ENCODE measurements around the gene TTLL4.
A peak's percentile ranks its signal among the peaks of the same experiment; 100 is the strongest.
"Not testable (repeated sequence)": the region's sequence is repeated elsewhere in the genome, so short reads cannot be mapped to it uniquely, and the experiment has no call there.

TTLL4 gene

DNA sequence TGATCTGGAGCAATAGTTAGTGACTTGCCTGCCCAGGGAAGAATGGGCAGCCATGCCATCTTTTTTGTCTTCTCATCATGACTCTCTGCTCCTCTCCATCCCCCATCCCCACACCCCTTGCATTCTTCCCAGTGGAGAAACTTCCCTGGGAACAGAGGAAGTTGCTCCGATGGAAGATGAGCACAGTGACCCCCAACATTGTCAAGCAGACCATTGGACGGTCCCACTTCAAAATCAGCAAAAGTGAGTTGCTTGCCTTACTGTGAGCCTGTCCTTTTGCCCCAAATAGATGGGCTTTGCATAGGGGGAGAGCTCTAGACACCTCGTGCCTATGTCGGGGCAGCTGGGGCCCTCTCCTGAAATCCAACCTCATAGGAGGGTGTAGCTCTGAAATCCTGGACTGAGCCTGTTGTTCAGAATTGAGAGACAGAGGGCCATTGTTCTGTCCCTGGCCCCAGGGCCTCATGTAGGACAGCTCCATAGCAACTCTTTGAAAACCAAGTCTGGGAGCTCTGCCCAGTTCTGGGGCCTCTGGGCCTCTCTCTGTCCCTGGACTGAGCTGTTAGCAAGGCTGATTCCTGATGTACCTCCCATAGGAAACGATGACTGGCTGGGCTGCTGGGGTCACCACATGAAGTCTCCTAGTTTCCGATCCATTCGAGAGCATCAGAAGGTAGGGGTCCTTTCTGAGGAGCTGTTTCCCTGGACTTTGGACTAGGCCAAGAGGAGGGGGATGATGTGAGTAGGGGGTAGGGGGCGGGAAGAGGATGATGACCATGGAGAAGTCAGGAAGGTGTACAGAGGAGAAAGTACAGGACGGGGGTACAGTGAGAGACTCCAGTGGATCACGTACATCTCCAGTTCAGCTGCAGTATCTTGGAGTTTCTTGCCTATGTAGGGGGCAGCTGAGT is 35.2 kb downstream of the TTLL4 start:
- no peak for DNase-seq

DNA sequence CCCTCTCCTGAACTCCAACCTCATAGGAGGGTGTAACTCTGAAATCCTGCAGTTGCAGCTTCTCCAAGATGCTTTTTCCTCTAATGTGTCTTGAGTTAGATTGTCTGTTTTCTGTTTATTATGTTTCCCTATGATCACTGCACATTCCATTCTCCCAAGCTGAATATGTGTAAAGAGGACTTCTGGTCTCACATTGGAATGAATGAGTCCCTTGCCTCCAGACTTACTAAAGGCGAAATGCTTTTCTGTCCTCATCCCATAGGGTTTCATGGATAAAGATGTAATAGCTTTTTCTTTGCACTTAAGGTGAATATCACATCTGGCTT is 35.8 kb downstream of the TTLL4 start:
- DNase-seq, result no peak

DNA sequence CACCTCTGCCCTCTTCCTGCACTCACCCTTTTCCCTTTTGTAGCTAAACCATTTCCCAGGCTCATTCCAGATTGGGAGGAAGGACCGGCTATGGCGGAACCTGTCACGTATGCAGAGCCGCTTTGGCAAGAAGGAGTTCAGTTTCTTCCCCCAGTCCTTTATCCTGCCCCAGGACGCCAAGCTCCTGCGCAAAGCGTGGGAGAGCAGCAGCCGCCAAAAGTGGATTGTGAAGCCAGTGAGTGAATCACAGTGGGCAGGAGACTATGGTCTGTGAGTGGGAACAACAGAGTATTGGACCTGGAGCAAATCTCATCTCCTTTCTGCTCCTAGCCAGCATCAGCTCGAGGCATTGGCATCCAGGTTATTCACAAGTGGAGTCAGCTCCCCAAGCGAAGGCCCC is 36.3 kb downstream of the TTLL4 start:
- no peak for DNase-seq

DNA sequence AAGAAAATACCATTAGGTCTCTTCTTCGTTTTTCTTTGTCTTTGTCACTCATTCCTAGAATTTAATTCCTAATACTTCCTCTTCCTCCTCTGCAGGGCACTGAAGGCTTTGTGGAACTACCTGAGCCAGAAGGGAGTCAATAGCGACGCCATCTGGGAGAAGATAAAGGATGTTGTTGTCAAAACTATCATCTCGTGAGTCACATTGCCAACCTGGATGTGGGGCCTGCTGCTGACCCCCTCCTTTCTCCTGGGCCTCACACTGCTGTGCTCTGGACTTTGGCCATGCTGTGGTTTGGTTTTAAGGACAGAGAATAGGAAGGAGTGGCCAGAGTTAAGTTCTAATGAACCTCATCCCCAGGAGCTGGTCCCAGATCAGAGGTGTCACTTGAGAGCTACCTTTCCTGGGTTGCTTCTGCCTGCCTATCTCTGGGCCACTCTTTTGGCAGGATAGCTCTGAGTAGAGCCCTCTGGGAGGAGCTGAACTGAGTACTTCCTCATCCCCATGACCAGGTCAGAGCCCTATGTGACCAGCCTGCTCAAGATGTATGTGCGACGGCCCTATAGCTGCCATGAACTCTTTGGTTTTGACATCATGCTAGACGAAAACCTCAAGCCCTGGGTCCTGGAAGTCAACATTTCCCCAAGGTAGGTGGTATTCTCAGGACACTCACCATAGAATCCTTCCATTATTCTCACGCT is 38.3 kb downstream of the TTLL4 start:
- DNase-seq, result no peak

DNA sequence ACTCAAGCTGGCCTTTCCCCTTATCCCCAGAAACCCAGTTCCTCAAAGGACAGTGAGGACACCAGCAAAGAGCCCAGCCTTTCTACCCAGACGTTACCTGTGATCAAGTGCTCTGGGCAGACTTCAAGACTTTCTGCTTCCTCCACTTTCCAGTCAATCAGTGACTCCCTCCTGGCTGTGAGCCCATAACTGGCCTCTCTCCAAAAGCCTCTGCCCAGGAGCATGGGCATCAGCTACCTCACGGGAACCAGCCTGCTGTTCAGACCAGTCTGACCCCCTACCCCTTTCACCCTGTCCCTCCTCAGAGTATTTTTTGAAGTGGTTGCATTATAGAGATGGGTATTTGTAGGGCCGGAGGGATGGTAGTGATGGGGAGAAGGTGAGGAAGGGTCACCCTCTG is 43.6 kb downstream of the TTLL4 start:
- DNase-seq, result no peak

DNA sequence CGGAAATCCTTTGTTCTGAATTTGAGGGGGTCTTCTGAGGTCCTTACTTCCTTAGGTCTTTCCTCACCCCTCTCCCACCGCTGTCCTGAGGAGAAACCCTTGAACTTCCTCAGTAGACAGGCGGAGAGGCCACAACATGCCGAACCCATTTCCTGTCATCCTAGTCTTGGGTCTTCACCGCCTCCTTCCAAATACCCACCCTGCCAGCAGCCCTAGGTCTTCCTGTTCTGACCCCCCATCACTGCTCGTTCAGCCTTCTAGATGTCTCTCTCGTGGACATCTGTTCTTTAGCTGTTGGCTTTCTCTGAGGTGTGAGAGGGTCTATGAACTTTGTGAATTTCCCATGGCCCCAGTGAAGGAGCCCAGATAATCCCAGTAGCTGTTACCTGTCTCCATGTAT is 44.1 kb downstream of the TTLL4 start:
- no peak for DNase-seq

DNA sequence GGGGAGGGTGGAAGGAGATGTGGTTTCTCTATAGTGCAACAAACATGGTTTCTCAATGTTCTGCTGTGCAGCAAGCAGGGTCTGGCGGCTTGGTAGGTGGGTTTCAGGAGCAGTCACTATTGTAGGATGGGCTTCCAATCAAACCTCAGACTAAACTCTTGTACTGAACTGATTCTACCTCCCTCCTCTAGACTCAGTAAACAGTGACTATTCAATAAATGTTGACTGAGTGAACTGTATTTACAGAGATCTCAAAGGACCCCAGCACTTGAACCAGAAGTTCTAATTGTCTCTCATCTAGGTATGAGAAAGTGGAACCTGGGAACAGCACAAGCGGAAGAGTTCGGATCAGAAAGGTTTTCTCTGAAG is 44.5 kb downstream of the TTLL4 start:
- DNase-seq, result no peak

DNA sequence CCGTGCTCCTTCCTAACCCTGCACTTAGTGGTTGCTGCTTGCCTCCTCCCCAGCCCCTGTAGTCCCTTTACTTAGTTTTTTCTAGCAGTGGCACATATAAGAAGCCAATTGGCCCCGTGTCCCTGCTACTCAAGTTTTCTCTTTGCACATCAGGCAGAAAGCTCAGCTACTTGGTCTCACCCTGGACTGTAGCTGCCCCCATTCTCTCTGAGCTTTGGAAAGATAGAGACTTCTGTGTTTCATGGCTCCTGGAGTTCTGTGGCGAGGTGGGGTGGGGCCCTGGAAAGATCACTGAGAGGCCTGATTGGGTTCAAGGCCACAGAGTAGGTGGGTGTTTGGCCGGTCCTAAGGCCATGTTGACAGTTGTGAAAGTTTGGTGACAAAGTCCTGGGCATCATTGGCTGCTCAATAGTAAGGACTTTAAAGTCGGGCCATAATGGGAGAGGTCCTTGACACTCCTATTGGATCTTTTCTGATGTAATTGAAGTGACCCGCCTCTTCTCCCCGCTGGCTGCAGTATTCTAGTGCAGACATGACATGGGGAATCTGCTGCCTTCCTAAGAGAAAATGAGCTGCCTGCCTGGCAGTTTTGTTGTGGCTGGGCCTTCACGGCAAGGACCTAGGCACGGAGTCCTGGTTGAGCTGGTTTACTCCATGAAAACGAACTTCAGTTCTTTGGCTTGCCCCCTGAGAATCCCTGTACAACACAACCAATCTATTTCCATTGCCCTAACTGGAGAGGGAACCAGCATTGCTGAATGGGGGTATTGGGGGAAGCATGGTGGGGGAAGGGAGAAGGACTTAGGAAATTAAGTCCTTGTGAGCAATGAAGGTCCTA is 45.2 kb downstream of the TTLL4 start:
- no peak for DNase-seq

DNA sequence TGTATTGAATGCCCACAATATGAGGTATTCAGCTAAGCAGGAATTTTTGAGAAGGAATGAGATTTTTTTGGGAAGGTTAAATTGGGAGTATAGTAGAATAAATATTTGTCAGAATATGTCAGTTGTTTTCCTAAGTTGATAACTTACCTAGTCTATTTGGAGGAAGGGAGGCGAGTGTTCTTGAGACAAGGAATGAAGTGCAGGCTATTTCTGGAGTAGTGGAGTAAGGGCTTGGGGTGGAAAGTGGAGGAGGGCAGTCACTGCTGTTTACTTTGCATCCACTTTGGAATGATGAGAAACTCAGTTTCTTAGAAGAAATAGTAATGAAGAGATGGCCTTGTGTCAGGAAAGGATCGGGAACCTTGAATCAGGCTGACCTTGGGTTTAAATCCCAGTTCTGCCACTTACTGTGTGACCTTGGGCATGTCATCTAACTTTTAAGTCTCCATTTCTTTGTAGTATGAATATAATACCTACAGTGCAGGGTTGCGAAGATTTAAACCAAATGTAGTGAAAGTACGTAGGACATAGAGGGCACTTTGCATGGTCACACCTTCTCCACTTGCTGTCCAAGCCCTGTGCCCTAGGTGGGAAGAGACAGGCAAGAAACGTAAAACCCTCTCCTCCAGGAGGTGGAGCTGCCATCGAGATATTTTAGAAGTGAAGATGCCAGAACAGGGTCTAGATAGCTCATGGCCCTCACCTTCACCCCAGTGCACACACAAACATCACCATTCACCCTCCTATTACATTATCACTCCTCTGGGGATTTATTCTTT is 46.2 kb downstream of the TTLL4 start:
- no peak for DNase-seq

DNA sequence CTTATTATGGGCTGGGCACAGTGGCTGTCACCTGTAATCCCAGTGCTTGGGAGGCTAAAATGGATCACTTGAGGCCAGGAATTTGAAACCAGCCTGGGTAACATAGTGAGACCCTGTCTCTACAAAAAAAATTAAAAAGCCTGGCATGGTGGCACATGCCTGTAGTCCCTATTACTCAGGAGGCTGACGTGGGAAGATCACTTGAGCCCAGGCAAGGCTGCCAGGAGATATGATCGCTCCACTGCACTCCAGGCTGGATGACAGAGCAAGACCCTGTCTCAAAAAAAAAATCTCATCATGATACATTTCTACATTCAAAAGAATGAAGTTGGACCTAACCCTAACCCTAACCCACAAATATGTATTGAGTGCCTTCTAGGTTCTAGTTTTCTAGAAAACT is 51.2 kb downstream of the TTLL4 start:
- no peak for DNase-seq

DNA sequence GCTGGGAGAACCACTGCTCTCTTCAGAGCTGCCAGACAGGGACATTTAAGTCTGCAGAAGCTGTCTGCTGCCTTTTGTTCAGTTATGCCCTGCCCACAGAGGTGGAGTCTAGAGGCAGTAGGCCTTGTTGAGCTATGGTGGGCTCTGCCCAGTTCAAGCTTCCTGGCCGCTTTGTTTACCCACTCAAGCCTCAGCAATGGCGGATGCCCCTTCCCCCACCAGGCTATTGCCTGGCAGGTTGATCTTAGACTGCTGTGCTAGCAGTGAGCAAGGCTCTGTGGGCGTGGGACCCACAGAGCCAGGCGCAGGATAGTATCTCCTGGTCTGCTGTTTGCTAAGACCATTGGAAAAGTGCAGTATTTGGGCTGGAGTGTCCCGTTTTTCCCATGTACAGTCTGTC is 62.1 kb downstream of the TTLL4 start:
- DNase-seq, result not testable (repeated sequence)

DNA sequence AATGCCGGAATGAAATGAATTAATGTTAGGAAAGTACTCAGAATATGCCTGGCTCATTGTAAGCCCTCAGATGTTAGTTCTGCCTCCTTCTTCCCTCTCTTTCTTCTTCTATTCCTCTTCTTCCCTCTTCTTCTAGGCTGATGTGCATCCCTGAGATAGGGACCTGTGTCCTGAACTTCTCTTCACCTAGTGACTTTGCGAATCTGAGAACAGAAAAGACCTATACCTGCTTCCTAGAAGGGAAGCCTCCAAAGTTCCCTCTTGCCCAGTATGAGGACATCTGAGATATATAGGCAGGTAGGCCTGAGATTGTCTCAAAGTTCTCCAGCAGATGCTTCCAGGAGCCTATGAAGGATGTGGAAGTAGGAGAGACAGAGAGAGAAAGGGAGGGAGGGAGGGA is 63.2 kb downstream of the TTLL4 start:
- DNase-seq, result no peak

DNA sequence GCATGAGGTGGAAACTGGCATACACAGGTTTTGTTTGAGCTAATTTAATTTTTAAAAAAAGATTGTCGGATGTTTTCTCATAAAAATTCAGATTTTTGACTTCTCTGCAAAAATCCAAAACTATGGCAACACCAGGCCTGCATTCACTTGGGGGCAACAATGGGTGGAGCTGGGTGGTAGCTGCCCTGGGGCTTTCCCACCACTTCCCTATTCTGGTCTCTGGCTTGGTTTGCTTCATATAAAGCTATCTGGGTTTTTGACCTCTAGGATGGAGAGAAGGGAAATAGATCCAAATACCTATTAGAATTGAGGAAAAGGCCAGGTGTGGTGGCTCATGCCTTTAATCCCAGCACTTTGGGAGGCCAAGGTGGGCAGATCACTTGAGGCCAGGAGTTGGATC is 65.9 kb downstream of the TTLL4 start:
- no peak for DNase-seq

DNA sequence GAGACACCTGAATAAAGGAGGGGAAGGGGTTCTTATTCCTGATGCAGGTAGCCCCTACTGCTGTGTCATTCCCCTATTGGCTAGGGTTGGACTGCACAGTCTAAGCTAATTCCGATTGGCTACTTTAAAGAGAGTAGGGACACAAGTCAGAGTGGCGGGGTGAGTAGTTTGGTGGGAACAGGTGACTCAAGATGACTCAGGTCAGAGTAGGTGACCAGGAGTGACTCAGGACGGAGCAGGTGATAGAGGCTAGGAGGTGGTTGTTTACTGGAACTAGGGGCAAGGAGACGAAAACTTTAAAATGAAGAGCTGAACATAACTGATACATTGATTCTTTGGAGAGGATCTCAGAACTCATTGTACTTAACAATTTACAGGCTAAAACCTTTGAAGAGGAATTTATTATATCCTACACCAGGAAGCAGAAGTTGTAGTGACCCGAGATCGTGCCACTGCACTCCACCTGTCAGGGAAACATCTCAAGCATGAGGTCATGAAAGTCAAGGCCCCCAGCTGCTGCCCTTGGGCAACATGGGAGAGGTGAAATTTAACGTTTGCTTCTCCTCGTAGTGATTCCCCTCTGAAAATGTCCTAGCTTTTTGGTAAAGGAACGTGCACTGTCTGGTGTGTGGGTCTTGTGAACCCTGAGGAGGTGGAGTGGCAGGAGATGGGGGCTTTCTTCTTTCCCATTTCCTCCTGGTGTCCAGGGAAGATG is 66.8 kb downstream of the TTLL4 start:
- no peak for DNase-seq

DNA sequence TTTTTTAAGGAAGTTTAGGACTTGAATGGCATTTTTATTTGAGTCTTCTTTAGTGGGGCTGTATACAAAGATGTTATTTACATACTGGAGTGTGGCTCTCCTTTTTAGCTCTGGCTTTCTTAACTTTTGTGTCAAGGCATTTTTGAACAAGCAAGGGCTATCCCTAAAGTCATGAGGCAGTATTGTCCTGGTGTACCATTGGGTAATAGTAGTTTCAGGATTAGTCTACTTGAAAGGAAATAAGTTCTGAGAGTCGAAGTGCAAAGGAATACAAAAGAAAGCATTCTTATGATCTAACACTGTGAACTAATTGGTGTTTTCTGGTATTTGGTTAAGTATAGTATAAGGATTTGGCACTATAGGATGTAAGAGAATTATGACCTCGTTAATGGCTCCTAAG is 69.4 kb downstream of the TTLL4 start:
- peak; percentile 54 for DNase-seq

DNA sequence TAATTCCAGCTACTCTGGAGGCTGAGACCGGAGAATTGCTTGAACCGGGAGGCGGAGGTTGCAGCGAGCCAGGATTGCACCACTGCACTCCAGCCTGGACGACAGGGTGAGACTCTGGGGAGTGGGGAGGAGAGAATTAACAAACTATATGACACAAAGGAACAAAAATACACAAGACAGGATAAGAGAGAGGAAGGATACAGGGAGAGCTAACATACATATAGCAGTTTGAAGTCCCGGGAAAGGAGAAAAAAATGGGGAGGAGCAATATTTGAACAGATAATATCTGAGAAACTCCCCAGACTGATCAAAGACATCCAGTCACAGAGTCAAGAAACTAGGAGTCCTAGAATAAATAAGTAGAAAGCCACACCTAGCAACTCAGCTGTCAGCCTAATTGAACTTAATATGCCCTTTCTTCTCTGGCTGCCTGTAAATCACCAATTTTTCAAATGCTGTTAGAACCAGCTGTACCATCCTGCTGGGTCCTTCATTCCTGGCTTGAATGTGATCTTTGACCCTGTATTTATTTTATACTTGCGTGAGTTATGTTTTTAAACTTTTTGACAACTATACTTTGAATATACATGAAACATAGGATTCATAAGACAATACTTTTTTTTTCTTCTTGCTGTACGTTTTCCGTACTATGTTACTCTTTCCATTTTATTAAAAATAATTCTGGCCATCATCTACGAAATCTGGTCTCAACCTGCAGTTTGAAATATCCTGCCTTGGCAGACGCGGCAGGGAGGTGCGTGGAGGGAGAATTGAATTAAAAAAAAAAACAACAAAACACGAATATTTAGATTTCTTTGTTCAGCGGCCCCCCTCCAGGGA is 70.4 kb downstream of the TTLL4 start:
- no peak for DNase-seq

DNA sequence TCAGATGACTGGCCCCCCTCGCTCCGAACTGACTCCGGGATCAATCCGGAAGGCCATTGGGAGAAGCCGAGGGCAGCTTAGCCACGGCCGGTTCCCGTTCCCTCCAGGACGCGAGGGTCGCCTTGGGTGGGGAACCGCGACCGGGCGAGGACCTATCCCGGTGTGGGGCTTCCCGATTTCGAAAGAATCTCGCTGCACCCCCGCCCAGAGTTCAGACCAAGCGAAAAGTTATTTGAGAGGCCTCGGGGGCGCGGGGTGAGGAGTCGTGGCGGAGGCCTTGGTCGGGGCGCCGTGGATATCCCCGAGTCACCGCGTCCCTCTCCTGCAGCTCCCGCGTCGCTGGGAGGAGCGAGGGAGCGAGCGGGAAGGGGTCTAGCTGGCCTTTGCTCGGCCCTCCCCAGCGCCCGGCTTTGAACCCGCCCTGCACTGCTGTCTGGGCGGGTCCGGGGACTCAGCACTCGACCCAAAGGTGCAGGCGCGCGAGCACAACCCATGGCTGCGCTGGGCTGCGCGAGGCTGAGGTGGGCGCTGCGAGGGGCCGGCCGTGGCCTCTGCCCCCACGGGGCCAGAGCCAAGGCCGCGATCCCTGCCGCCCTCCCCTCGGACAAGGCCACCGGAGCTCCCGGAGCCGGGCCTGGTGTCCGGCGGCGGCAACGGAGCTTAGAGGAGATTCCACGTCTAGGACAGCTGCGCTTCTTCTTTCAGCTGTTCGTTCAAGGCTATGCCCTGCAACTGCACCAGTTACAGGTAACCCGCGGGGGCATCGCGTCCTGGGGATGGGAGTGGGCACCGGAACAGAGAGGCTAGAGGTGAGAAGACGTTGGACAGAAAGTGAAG is 71.3 kb downstream of the TTLL4 start, which contains the start of gene CYP27A1:
CYP27A1 (plus strand) TSS at position 457 of the 837 bp plus-strand sequence; CDS start at position 493, 36 bp downstream.
- DNase-seq, result peak; percentile 52

DNA sequence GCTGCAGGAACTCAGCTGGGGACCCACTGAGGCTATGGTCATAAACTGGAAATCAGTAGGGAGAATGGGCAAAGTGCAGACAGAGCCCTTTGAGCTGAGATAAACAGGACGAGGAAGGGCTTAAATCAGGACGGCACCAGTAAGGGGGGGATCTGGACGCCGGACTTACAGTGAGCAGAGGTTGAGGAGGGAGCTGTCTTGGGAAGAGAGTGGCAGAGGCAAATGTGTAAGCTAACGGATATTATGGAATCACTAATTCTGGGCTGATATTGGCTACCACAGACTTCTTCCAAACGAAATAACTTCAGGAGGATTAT is 71.9 kb downstream of the TTLL4 start:
- no peak for DNase-seq

DNA sequence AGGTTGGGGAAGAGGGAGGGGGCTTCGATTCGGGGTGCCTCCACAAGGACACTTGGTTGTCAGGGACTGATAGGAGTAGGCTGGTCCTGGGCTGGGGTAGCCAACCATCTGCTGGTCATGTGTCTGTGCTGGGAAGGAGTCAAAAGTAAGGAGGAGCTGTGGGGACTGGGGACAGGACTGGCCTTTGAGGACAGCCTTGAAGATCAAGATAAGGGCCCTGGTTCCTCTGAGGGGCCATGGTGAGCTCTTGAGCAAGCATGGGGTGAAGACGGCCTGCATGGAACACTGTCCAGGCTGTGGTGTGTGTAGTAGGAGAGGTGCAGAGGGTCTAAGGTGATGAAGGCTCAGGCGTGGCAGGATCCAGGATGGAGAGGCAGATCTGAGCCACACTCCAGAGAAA is 73.1 kb downstream of the TTLL4 start:
- DNase-seq, result no peak

DNA sequence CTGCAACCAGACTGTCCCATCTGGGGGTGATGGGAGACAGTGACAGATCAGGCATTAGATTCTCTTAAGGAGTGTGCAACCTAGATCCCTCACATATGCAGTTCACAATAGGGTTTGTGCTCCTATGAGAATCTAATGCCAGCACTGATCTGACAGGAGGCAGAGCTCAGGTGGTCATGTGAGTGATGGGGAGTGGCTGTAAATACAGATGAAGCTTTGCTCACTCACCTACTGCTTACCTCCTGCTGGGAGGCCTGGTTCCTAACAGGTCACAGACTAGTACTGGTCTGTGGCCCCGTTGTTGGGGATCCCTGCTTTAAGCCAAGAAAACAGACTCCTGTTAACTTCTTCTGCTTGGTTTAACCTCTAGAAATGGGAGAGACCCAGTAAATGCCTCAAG is 74.5 kb downstream of the TTLL4 start:
- no peak for DNase-seq

All from suppressor macrophage treated with lipopolysaccharide for 4 hours (primary cell).